ENCODE results near the gene MTCL1.

MTCL1 gene

GRCh38 chr18:8705238-8705960 lies at the start of gene MTCL1:
TSS of gene MTCL1 (plus strand) at chr18:8705556. CDS start at chr18:8705661, 105 bp downstream.
- H3K27ac Mint-ChIP-seq (ENCODE audit: low read depth), result peak within 1 kb of the TSS; percentile 55
- peaks cover 19% of the 10 kb centered on the region for H3K4me1 Mint-ChIP-seq
- no peaks in the 10 kb centered on the region for H3K9me3 Mint-ChIP-seq
- DNase-seq (ENCODE audit: low spot score in 2 of 2) (no peak), ATAC-seq (replicated peaks; ENCODE audit: extremely low read depth, poor library complexity, severe bottlenecking) (peak; percentile 42)
- peak within 1 kb of the TSS; percentile 91 for H3K4me3 Mint-ChIP-seq
- peaks cover 3% of the 10 kb centered on the region for H3K36me3 Mint-ChIP-seq (ENCODE audit: insufficient read depth)
- H3K27me3 Mint-ChIP-seq, result peaks cover 59% of the 10 kb centered on the region

DNA sequence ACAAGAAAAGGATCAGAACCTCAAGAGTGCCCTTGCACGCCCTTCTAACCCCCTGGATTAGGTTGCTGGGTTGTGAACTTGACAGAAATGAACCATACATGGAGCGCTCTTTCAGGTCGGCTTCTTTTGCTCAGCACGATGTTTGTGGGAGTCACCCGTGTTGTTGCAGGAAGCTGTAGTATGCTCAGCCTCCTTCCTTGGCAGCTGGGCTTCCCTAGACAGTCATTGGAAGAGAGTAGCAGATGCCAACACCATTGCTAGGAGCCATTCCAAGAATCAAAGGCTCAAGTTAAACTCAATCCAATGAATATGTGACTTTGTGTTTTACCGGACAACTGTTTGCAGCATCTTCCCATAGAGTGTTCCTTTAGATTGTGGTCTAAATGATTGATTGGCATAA lies 49.1 kb upstream of the MTCL1 start:
- Mint-ChIP-seq H3K36me3 (ENCODE audit: insufficient read depth) (no peaks in the 10 kb centered on the region), H3K27ac (ENCODE audit: low read depth) (no peak overlapping the region), H3K4me1 (no peaks in the 10 kb centered on the region), H3K4me3 (no peak overlapping the region), H3K27me3 (peaks cover 73% of the 10 kb centered on the region), H3K9me3 (no peaks in the 10 kb centered on the region)
- DNase-seq (ENCODE audit: low spot score in 2 of 2) (no peak), ATAC-seq (replicated peaks; ENCODE audit: extremely low read depth, poor library complexity, severe bottlenecking) (no peak)

- no peak overlapping the region for H3K27ac Mint-ChIP-seq (ENCODE audit: low read depth)
- H3K27me3 Mint-ChIP-seq, result peaks cover 66% of the 10 kb centered on the region
- H3K4me3 Mint-ChIP-seq, result no peak overlapping the region
- H3K4me1 Mint-ChIP-seq, result no peaks in the 10 kb centered on the region
- no peak for DNase-seq (ENCODE audit: low spot score in 2 of 2)
- no peak for ATAC-seq (replicated peaks; ENCODE audit: extremely low read depth, poor library complexity, severe bottlenecking)
- no peaks in the 10 kb centered on the region for H3K9me3 Mint-ChIP-seq
- H3K36me3 Mint-ChIP-seq (ENCODE audit: insufficient read depth), result no peaks in the 10 kb centered on the region
Observed at GRCh38 chr18:8657050-8657820, 48.1 kb upstream of the MTCL1 start.

- no peaks in the 10 kb centered on the region for H3K36me3 Mint-ChIP-seq (ENCODE audit: insufficient read depth)
- no peaks in the 10 kb centered on the region for H3K4me1 Mint-ChIP-seq
- H3K4me3 Mint-ChIP-seq, result no peak overlapping the region
- H3K27ac Mint-ChIP-seq (ENCODE audit: low read depth), result no peak overlapping the region
- ATAC-seq (replicated peaks; ENCODE audit: extremely low read depth, poor library complexity, severe bottlenecking) (no peak), DNase-seq (ENCODE audit: low spot score in 2 of 2) (no peak)
- peaks cover 67% of the 10 kb centered on the region for H3K27me3 Mint-ChIP-seq
- H3K9me3 Mint-ChIP-seq, result no peaks in the 10 kb centered on the region
Observed at GRCh38 chr18:8657873-8658470, 47.4 kb upstream of the MTCL1 start.

GRCh38 chr18:8658858-8659485 lies 46.4 kb upstream of the MTCL1 start:
- Mint-ChIP-seq H3K9me3 (no peaks in the 10 kb centered on the region), H3K36me3 (ENCODE audit: insufficient read depth) (no peaks in the 10 kb centered on the region), H3K4me3 (no peak overlapping the region)

DNA sequence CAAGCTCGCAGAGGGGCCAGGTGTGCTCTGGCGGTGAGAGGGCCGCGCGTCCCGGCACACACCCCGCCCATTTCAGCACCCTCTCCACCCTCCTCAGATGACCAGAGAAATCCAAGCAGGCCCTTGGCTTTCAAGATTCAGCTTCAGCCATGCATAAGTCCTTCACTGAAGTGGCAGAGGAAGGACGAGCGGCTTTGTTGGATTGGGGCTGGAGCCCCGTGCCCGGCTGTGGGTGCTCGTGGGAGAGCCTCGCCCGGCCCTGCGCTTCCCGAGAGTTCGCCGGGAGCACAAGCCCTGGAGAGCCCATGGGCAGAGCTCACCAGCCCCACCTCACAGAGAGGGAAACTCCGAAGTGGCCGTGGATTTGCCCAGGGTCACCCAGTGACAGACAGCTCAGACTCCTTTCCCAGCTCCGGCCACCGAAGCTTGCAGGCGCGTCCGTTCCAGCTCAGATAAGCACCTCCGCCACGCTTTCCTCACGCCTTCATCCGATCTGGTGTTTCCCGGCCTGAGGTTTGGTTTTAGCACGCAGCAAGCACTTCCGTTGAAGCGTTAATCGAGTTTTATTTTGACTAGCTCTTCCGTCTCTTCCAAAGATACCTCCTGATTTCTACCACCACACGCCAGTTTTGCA lies 45.6 kb upstream of the MTCL1 start:
- no peak for ATAC-seq (replicated peaks; ENCODE audit: extremely low read depth, poor library complexity, severe bottlenecking)
- no peak for DNase-seq (ENCODE audit: low spot score in 2 of 2)
- no peak overlapping the region for H3K4me3 Mint-ChIP-seq
- H3K4me1 Mint-ChIP-seq, result no peaks in the 10 kb centered on the region
- no peak overlapping the region for H3K27ac Mint-ChIP-seq (ENCODE audit: low read depth)
- H3K9me3 Mint-ChIP-seq, result no peaks in the 10 kb centered on the region
- H3K27me3 Mint-ChIP-seq, result peaks cover 55% of the 10 kb centered on the region
- no peaks in the 10 kb centered on the region for H3K36me3 Mint-ChIP-seq (ENCODE audit: insufficient read depth)

More at GRCh38 chr18:8658858-8659485, 46.4 kb upstream of the MTCL1 start:
- no peaks in the 10 kb centered on the region for H3K4me1 Mint-ChIP-seq
- ATAC-seq (replicated peaks; ENCODE audit: extremely low read depth, poor library complexity, severe bottlenecking) (no peak), DNase-seq (ENCODE audit: low spot score in 2 of 2) (no peak)
- no peak overlapping the region for H3K27ac Mint-ChIP-seq (ENCODE audit: low read depth)
- H3K27me3 Mint-ChIP-seq, result peaks cover 62% of the 10 kb centered on the region

DNA sequence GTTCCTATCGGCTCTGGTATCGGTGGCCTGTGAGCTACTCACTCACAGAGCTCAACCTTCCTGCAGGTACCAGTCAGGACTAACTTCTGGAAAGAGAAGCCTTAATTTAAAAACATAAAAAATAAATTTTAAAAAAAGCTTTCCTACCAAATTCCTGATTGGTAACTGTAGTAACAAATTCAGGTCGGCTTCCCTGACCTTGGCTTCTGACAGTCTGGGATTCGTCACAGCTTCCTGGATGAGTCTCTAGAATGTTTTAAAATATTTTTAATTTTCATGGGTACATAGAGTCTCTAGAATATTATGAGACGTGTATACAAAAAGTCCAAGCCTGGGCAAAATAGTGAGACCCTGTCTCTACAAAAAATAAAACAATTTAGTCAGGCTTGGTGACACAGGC lies 45.0 kb upstream of the MTCL1 start:
- peaks cover 49% of the 10 kb centered on the region for H3K27me3 Mint-ChIP-seq
- H3K27ac Mint-ChIP-seq (ENCODE audit: low read depth), result no peak overlapping the region

DNA sequence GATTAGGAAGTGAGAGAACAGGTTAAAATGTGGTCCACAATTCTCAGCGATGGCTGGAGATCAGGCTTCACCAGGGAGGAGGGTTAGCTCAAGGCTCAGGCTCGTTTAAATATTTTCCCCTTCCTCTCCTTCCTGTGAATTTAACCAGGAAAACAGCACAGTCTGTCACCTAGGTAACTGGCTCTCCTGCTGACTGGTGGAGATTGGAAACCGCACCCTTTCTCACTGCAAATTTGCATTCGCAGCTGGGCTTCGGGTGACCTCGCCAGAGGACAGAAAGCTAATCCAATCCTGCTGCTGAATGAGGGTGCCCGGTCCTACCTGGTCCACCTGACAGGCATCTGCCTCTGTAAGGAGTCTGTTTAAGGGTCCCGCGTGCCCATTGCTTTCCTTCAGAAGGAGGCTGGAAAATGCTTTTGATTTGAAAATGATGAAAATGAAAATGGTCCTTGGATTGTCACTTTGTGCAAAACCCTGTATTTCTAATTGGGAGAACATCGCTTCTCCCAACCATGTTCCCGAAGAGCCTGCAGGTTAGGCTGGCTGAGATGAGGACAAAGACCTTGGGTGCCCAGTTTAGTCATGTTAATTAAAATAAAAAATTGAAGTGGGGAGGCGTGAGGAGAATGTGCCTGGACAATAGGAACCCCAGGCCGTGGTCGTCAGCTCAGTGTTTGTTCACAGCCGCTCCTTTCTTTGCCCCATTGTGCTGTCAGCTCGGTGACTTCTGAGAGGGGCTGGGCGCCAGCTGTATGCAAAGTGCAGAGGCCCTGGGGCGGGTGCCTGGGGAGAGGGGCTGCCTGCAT lies 43.4 kb upstream of the MTCL1 start:
- H3K9me3 Mint-ChIP-seq, result no peaks in the 10 kb centered on the region
- no peaks in the 10 kb centered on the region for H3K36me3 Mint-ChIP-seq (ENCODE audit: insufficient read depth)
- no peak for DNase-seq (ENCODE audit: low spot score in 2 of 2)
- no peaks in the 10 kb centered on the region for H3K4me1 Mint-ChIP-seq
- no peak overlapping the region for H3K4me3 Mint-ChIP-seq
- H3K27me3 Mint-ChIP-seq, result peaks cover 36% of the 10 kb centered on the region
- ATAC-seq (replicated peaks; ENCODE audit: extremely low read depth, poor library complexity, severe bottlenecking), result no peak
- H3K27ac Mint-ChIP-seq (ENCODE audit: low read depth), result no peak overlapping the region

More for the DNA sequence above, 45.0 kb upstream of the MTCL1 start:
- Mint-ChIP-seq H3K9me3 (no peaks in the 10 kb centered on the region), H3K36me3 (ENCODE audit: insufficient read depth) (no peaks in the 10 kb centered on the region), H3K4me1 (no peaks in the 10 kb centered on the region), H3K4me3 (no peak overlapping the region)
- DNase-seq (ENCODE audit: low spot score in 2 of 2) (no peak), ATAC-seq (replicated peaks; ENCODE audit: extremely low read depth, poor library complexity, severe bottlenecking) (no peak)

DNA sequence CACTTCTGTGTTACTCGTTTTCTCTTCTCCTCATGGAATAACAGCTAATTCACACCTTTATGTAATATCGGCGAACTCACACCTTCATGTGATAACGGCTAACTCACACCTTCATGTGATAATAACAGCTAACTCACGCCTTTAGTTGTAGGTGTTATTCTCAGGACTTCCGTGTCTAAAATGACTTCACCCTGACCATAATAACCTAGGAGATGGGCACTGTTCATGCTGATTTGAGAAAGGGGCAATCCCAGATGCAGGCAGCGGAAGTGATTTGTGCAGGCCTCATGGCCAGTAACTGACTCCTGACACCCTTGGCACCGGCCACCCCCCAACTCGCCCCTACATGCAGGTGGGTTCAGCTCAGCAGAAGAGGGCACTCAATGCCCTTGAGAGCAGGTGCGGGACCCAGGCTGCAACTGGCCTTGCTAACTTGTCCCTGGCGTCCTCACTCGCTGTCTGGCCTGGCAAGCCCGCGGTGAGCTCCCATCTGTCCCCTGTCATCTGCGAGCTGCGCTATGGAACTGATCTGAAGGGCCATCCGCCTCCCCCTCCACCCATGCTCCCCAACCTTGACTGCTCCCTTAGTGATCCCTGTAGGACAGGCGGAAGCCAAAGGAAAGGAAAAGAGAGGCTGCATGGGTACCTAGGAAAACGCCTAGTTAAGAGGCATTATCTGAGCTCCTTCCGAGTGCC lies 42.6 kb upstream of the MTCL1 start:
- H3K27me3 Mint-ChIP-seq, result peaks cover 30% of the 10 kb centered on the region
- H3K27ac Mint-ChIP-seq (ENCODE audit: low read depth), result no peak overlapping the region
- H3K4me1 Mint-ChIP-seq, result no peaks in the 10 kb centered on the region
- DNase-seq (ENCODE audit: low spot score in 2 of 2), result no peak
- no peaks in the 10 kb centered on the region for H3K36me3 Mint-ChIP-seq (ENCODE audit: insufficient read depth)
- H3K4me3 Mint-ChIP-seq, result no peak overlapping the region
- no peak for ATAC-seq (replicated peaks; ENCODE audit: extremely low read depth, poor library complexity, severe bottlenecking)
- H3K9me3 Mint-ChIP-seq, result no peaks in the 10 kb centered on the region

- no peaks in the 10 kb centered on the region for H3K9me3 Mint-ChIP-seq
- no peak for ATAC-seq (replicated peaks; ENCODE audit: extremely low read depth, poor library complexity, severe bottlenecking)
- H3K4me1 Mint-ChIP-seq, result no peaks in the 10 kb centered on the region
Observed at GRCh38 chr18:8667846-8668245, 37.5 kb upstream of the MTCL1 start.

GRCh38 chr18:8668381-8668780 lies 37.0 kb upstream of the MTCL1 start:
- Mint-ChIP-seq H3K27ac (ENCODE audit: low read depth) (no peak overlapping the region), H3K27me3 (peaks cover 2% of the 10 kb centered on the region), H3K4me1 (no peaks in the 10 kb centered on the region), H3K4me3 (no peak overlapping the region), H3K9me3 (no peaks in the 10 kb centered on the region), H3K36me3 (ENCODE audit: insufficient read depth) (no peaks in the 10 kb centered on the region)
- DNase-seq (ENCODE audit: low spot score in 2 of 2) (no peak), ATAC-seq (replicated peaks; ENCODE audit: extremely low read depth, poor library complexity, severe bottlenecking) (no peak)

More at GRCh38 chr18:8667846-8668245, 37.5 kb upstream of the MTCL1 start:
- Mint-ChIP-seq H3K4me3 (no peak overlapping the region), H3K36me3 (ENCODE audit: insufficient read depth) (no peaks in the 10 kb centered on the region), H3K27ac (ENCODE audit: low read depth) (no peak overlapping the region), H3K27me3 (peaks cover 7% of the 10 kb centered on the region)
- DNase-seq (ENCODE audit: low spot score in 2 of 2), result no peak
